ENCODE measurements around the gene ZSWIM5. TPM values are rescaled to one million over a fixed set of nuclear protein-coding genes. Genes with fewer than 3 reads are reported as not detected.
"Not testable (repeated sequence)": the region's sequence is repeated elsewhere in the genome, so short reads cannot be mapped to it uniquely, and the experiment has no call there.

The ZSWIM5 gene
- total RNA-seq, 2 donors from 2014 or later: 0.86 to 1.9 TPM

GRCh38 chr1:45172764-45173163, 33.6 kb downstream of the ZSWIM5 start:
- H3K4me3 Mint-ChIP-seq: no peak overlapping the region
- no peaks in the 10 kb centered on the region for H3K4me1 Mint-ChIP-seq
- no peak for ATAC-seq (replicated peaks)
- no peaks in the 10 kb centered on the region for H3K27me3 Mint-ChIP-seq
- no peak overlapping the region for H3K27ac Mint-ChIP-seq
- H3K36me3 Mint-ChIP-seq (ENCODE audit: low read depth): no peaks in the 10 kb centered on the region
- no peaks in the 10 kb centered on the region for H3K9me3 Mint-ChIP-seq

GRCh38 chr1:45172005-45172404, 34.4 kb downstream of the ZSWIM5 start:
- no peaks in the 10 kb centered on the region for H3K4me1 Mint-ChIP-seq
- no peak overlapping the region for H3K4me3 Mint-ChIP-seq
- H3K36me3 Mint-ChIP-seq (ENCODE audit: low read depth): no peaks in the 10 kb centered on the region
- no peak overlapping the region for H3K27ac Mint-ChIP-seq
- no peaks in the 10 kb centered on the region for H3K27me3 Mint-ChIP-seq
- ATAC-seq (replicated peaks): no peak
- H3K9me3 Mint-ChIP-seq: no peaks in the 10 kb centered on the region

- H3K4me3 Mint-ChIP-seq: no peak overlapping the region
- H3K27me3 Mint-ChIP-seq: no peaks in the 10 kb centered on the region
- no peaks in the 10 kb centered on the region for H3K36me3 Mint-ChIP-seq (ENCODE audit: low read depth)
- H3K27ac Mint-ChIP-seq: no peak overlapping the region
- no peaks in the 10 kb centered on the region for H3K4me1 Mint-ChIP-seq
- no peaks in the 10 kb centered on the region for H3K9me3 Mint-ChIP-seq
- no peak for ATAC-seq (replicated peaks)
Measured at GRCh38 chr1:45171575-45171974, 34.8 kb downstream of the ZSWIM5 start.

- Mint-ChIP-seq H3K36me3 (ENCODE audit: low read depth) (no peaks in the 10 kb centered on the region), H3K4me1 (no peaks in the 10 kb centered on the region), H3K9me3 (no peaks in the 10 kb centered on the region), H3K4me3 (no peak overlapping the region), H3K27ac (no peak overlapping the region), H3K27me3 (no peaks in the 10 kb centered on the region)
- no peak for ATAC-seq (replicated peaks)
Measured at GRCh38 chr1:45170151-45170742, 36.2 kb downstream of the ZSWIM5 start.

GRCh38 chr1:45167947-45168346, 38.5 kb downstream of the ZSWIM5 start:
- not testable (repeated sequence) for H3K27ac Mint-ChIP-seq

GRCh38 chr1:45164307-45164706, 42.1 kb downstream of the ZSWIM5 start:
- peaks cover 15% of the 10 kb centered on the region for H3K4me1 Mint-ChIP-seq
- ATAC-seq (replicated peaks); H3K4me3 Mint-ChIP-seq; H3K27me3 Mint-ChIP-seq; H3K27ac Mint-ChIP-seq; H3K9me3 Mint-ChIP-seq; H3K36me3 Mint-ChIP-seq (ENCODE audit: low read depth): not testable (repeated sequence)

More at GRCh38 chr1:45167947-45168346, 38.5 kb downstream of the ZSWIM5 start:
- H3K9me3 Mint-ChIP-seq; H3K27me3 Mint-ChIP-seq; H3K4me3 Mint-ChIP-seq; H3K4me1 Mint-ChIP-seq; ATAC-seq (replicated peaks); H3K36me3 Mint-ChIP-seq (ENCODE audit: low read depth): not testable (repeated sequence)

- H3K27me3 Mint-ChIP-seq: not testable (repeated sequence)
- peak overlapping the region; percentile 10 for H3K27ac Mint-ChIP-seq
Measured at GRCh38 chr1:45163111-45163510, 43.3 kb downstream of the ZSWIM5 start.

GRCh38 chr1:45162041-45163035, 44.1 kb downstream of the ZSWIM5 start:
- H3K27me3 Mint-ChIP-seq; ATAC-seq (replicated peaks); H3K27ac Mint-ChIP-seq; H3K36me3 Mint-ChIP-seq (ENCODE audit: low read depth); H3K9me3 Mint-ChIP-seq: not testable (repeated sequence)
- peak overlapping the region; percentile 44 for H3K4me3 Mint-ChIP-seq
- H3K4me1 Mint-ChIP-seq: peaks cover 15% of the 10 kb centered on the region

More at GRCh38 chr1:45163111-45163510, 43.3 kb downstream of the ZSWIM5 start:
- H3K9me3 Mint-ChIP-seq; H3K36me3 Mint-ChIP-seq (ENCODE audit: low read depth); ATAC-seq (replicated peaks): not testable (repeated sequence)
- peaks cover 15% of the 10 kb centered on the region for H3K4me1 Mint-ChIP-seq
- peak overlapping the region; percentile 44 for H3K4me3 Mint-ChIP-seq

GRCh38 chr1:45155957-45156356, 50.4 kb downstream of the ZSWIM5 start:
- Mint-ChIP-seq H3K36me3 (ENCODE audit: low read depth) (no peaks in the 10 kb centered on the region), H3K9me3 (peaks cover 6% of the 10 kb centered on the region), H3K4me1 (no peaks in the 10 kb centered on the region), H3K27ac (no peak overlapping the region), H3K27me3 (no peaks in the 10 kb centered on the region), H3K4me3 (no peak overlapping the region)
- ATAC-seq (replicated peaks): no peak

GRCh38 chr1:45155423-45155822, 51.0 kb downstream of the ZSWIM5 start:
- H3K9me3 Mint-ChIP-seq: peaks cover 6% of the 10 kb centered on the region
- no peaks in the 10 kb centered on the region for H3K27me3 Mint-ChIP-seq
- no peak overlapping the region for H3K4me3 Mint-ChIP-seq
- no peak overlapping the region for H3K27ac Mint-ChIP-seq
- H3K36me3 Mint-ChIP-seq (ENCODE audit: low read depth): no peaks in the 10 kb centered on the region
- no peaks in the 10 kb centered on the region for H3K4me1 Mint-ChIP-seq
- ATAC-seq (replicated peaks): no peak

- Mint-ChIP-seq H3K36me3 (ENCODE audit: low read depth) (no peaks in the 10 kb centered on the region), H3K27ac (no peak overlapping the region), H3K4me3 (no peak overlapping the region), H3K4me1 (no peaks in the 10 kb centered on the region), H3K27me3 (no peaks in the 10 kb centered on the region), H3K9me3 (peaks cover 6% of the 10 kb centered on the region)
- ATAC-seq (replicated peaks): no peak
Measured at GRCh38 chr1:45152126-45152525, 54.3 kb downstream of the ZSWIM5 start.

GRCh38 chr1:45148209-45148825, 58.1 kb downstream of the ZSWIM5 start:
- H3K9me3 Mint-ChIP-seq: no peaks in the 10 kb centered on the region
- no peak overlapping the region for H3K27ac Mint-ChIP-seq
- H3K36me3 Mint-ChIP-seq (ENCODE audit: low read depth): no peaks in the 10 kb centered on the region
- H3K27me3 Mint-ChIP-seq: no peaks in the 10 kb centered on the region
- H3K4me1 Mint-ChIP-seq: no peaks in the 10 kb centered on the region
- peak; percentile 31 for ATAC-seq (replicated peaks)
- H3K4me3 Mint-ChIP-seq: no peak overlapping the region

GRCh38 chr1:45146833-45147232, 59.6 kb downstream of the ZSWIM5 start:
- H3K27me3 Mint-ChIP-seq: no peaks in the 10 kb centered on the region
- no peaks in the 10 kb centered on the region for H3K9me3 Mint-ChIP-seq
- H3K4me1 Mint-ChIP-seq: no peaks in the 10 kb centered on the region
- no peaks in the 10 kb centered on the region for H3K36me3 Mint-ChIP-seq (ENCODE audit: low read depth)
- no peak overlapping the region for H3K4me3 Mint-ChIP-seq
- no peak for ATAC-seq (replicated peaks)
- H3K27ac Mint-ChIP-seq: no peak overlapping the region

GRCh38 chr1:45141247-45142003, 65.0 kb downstream of the ZSWIM5 start:
- Mint-ChIP-seq H3K9me3 (no peaks in the 10 kb centered on the region), H3K4me3 (no peak overlapping the region), H3K36me3 (ENCODE audit: low read depth) (no peaks in the 10 kb centered on the region), H3K27me3 (no peaks in the 10 kb centered on the region), H3K27ac (no peak overlapping the region), H3K4me1 (no peaks in the 10 kb centered on the region)
- no peak for ATAC-seq (replicated peaks)
